ENCODE data around the gene MAN2A1.

The MAN2A1 gene

GRCh38 chr5:109688630-109688969 is 1.1 kb upstream of the MAN2A1 start (continued):
- 0 out of 2 replicates have a peak, but pooled peaks have one; percentile 30 for TF ChIP-seq ZNF518A (tag by site-specific recombination; conservative IDR thresholded peaks at IDR 0.05; ENCODE audit: low read depth)
- TF ChIP-seq ZNF2 (tag by site-specific recombination; IDR thresholded peaks at IDR 0.05), result peak; percentile 69; the same call in 1 of the 2 replicates
- TF ChIP-seq ZNF280D (tag by site-specific recombination; IDR thresholded peaks at IDR 0.05), result peak; percentile 91

GRCh38 chr5:109688970-109689739 is 572 bp upstream of the MAN2A1 start:
- Histone ChIP-seq H3K4me3 (ENCODE audit: low read depth, low read length) (peak overlapping the region; percentile 94), H3K36me3 (ENCODE audit: control insufficient read depth in 2 of 2, insufficient read depth in 1 of 2, low read length in 2 of 2) (no peaks in the 10 kb centered on the region), H3K27ac (ENCODE audit: extremely low read depth, low read depth, low read length) (peak overlapping the region; percentile 94), H3K4me1 (ENCODE audit: control insufficient read depth, insufficient read depth, low read length) (peaks cover 12% of the 10 kb centered on the region), H3K9me3 (ENCODE audit: control insufficient read depth, insufficient read depth, low read depth, low read length) (no peaks in the 10 kb centered on the region)
- CTCF ChIA-PET, result interaction anchor here (0.6 to 1.6 kb wide), 13 partner anchors 9 to 1046 kb away, joined by 3 to 6 read pairs (median 3); no protein-coding TSS in a partner anchor
- POLR2A ChIA-PET, result interaction anchor here (1.1 to 1.3 kb wide), 3 partner anchors 51 to 961 kb away, joined by 3 to 5 read pairs (median 3); no protein-coding TSS in a partner anchor
- TF ChIP-seq ZNF121 (tag by site-specific recombination; IDR thresholded peaks at IDR 0.05) (no peak), ZNF37A (tag by site-specific recombination; IDR thresholded peaks at IDR 0.05) (no peak), ZNF777 (tag by site-specific recombination; IDR thresholded peaks at IDR 0.05; ENCODE audit: borderline replicate concordance) (peak; percentile 49; the same call in 1 of the 2 replicates), ZNF341 (tag by site-specific recombination; IDR thresholded peaks at IDR 0.05; ENCODE audit: low read depth) (peak; percentile 90), PRDM10 (tag by site-specific recombination; IDR thresholded peaks at IDR 0.05) (peak; percentile 74), GLI4 (tag by site-specific recombination; IDR thresholded peaks at IDR 0.05) (no peak), ZNF335 (tag by site-specific recombination; conservative IDR thresholded peaks at IDR 0.05) (peak; percentile 92), GLI2 (tag by site-specific recombination; IDR thresholded peaks at IDR 0.05; ENCODE audit: borderline replicate concordance, low read depth) (no peak), FEZF1 (tag by site-specific recombination; IDR thresholded peaks at IDR 0.05) (no peak), MYNN (tag by site-specific recombination; IDR thresholded peaks at IDR 0.05; ENCODE audit: borderline replicate concordance) (no peak), CTCF (tag by site-specific recombination; IDR thresholded peaks at IDR 0.05) (no peak), ZNF157 (tag by site-specific recombination; IDR thresholded peaks at IDR 0.05) (no peak), ZNF274 (IDR thresholded peaks at IDR 0.05; ENCODE audit: low read length) (no peak), ZNF274 (tag by site-specific recombination; IDR thresholded peaks at IDR 0.05; ENCODE audit: borderline replicate concordance) (no peak), KLF16 (tag by site-specific recombination; IDR thresholded peaks at IDR 0.05) (no peak), ZNF626 (tag by site-specific recombination; IDR thresholded peaks at IDR 0.05) (no peak), ZNF202 (tag by site-specific recombination; IDR thresholded peaks at IDR 0.05; ENCODE audit: borderline replicate concordance) (no peak)
